Spleen (tissue), 11 donors: ENCODE results near the gene TMEM222. TPM values are rescaled to one million over a fixed set of nuclear protein-coding genes. Genes with fewer than 3 reads are reported as not detected.

Source experiments
- DNase-seq: peaks from one replicate; pipeline ENCODE4 v3.0.0-alpha.2; 2020
- H3K27ac ChIP-seq, 8 donors: fragments of 200-600 bp; sonication (generic) in 7 of 8; 1 replicate in 4 of 8; 2 replicates in 4 of 8; pipeline versions ENCODE4 v1.5.0 to v1.8.0; 2016 to 2021; ENCODE audit warnings: inconsistent platforms in 4 of 8, mild to moderate bottlenecking in 4 of 8, moderate library complexity in 1 of 8
- H3K27me3 ChIP-seq, 7 donors: fragments of 200-600 bp; sonication (generic) in 6 of 7; replicated peaks in 1 of 7; 1 replicate in 4 of 7; 2 replicates in 3 of 7; pipeline versions ENCODE4 v1.5.0 to v1.8.0; 2016 to 2021; ENCODE audit warnings: inconsistent platforms in 3 of 7, mild to moderate bottlenecking in 1 of 7
- H3K36me3 ChIP-seq, 6 donors: fragments of 200-600 bp; sonication (generic) in 5 of 6; 1 replicate in 4 of 6; 2 replicates in 2 of 6; pipeline versions ENCODE4 v1.5.0 to v1.8.0; 2016 to 2021; ENCODE audit warnings: inconsistent platforms in 2 of 6
- H3K4me1 ChIP-seq, 6 donors: fragments of 200-600 bp; sonication (generic) in 5 of 6; 1 replicate in 3 of 6; 2 replicates in 3 of 6; pipeline versions ENCODE4 v1.5.0 to v1.8.0; 2016 to 2021; ENCODE audit warnings: inconsistent platforms in 3 of 6
- H3K4me3 ChIP-seq, 8 donors: fragments of 200-600 bp; sonication (generic) in 7 of 8; 1 replicate in 4 of 8; 2 replicates in 4 of 8; pipeline versions ENCODE4 v1.5.0 to v1.8.0; 2016 to 2021; ENCODE audit warnings: inconsistent platforms in 4 of 8, mild to moderate bottlenecking in 4 of 8, moderate library complexity in 2 of 8
- H3K9me3 ChIP-seq, 8 donors: fragments of 200-600 bp; sonication (generic) in 7 of 8; 1 replicate in 4 of 8; 2 replicates in 4 of 8; pipeline versions ENCODE4 v1.5.0 to v1.8.0; 2016 to 2021; ENCODE audit warnings: inconsistent platforms in 4 of 8
- CTCF ChIP-seq, 11 experiments: fragments of 200-600 bp in 7 of 11; fragments of 450-650 bp in 4 of 11; sonication (generic) in 4 of 11; IDR thresholded peaks in 8 of 11; conservative IDR thresholded peaks in 3 of 11; 1 replicate in 7 of 11; 2 replicates in 4 of 11; pipeline versions ENCODE4 v1.4.0 to v1.8.0; 2016 to 2021; ENCODE audit warnings: antibody characterized with exemption in 11 of 11, inconsistent platforms in 4 of 11, mild to moderate bottlenecking in 1 of 11
- POLR2A ChIP-seq, 3 donors: fragments of 450-650 bp; IDR thresholded peaks; one replicate each; pipeline ENCODE4 v1.5.1; 2017; ENCODE audit warnings: antibody characterized with exemption in 3 of 3, mild to moderate bottlenecking in 1 of 3
- POLR2AphosphoS5 ChIP-seq, 3 donors: sonication (generic); formaldehyde crosslinking; IDR thresholded peaks; one replicate each; pipeline ENCODE4 v1.5.1; 2017; ENCODE audit warnings: antibody characterized with exemption in 3 of 3
- WGBS, 5 donors: extraction: QIAGEN DNeasy Blood & Tissue Kit in 3 of 5; methylation state at CpG; one replicate each; pipeline versions ENCODE4 v1.1.5 to v1.1.7; 2013 to 2018; 5-methylcytosine and 5-hydroxymethylcytosine counted together
- intact Hi-C: fragments of 100-400 bp; cut with DNase I; formaldehyde crosslinking; loops from one replicate; pipeline ENCODE4 v1.15.0; 2023; ENCODE audit warnings: low total_unique reads
- polyA plus RNA-seq, 3 donors: library from polyadenylated mRNA; stranded (reverse); fragments of 200-250 nt; gene quantifications; one replicate each; pipeline ENCODE4 v1.2.1, GENCODE V29; 2013
- total RNA-seq, 7 donors: library from RNA; depleted of rRNA in 3 of 7; stranded (reverse); fragments of >200 nt in 3 of 7; fragmentation: NEBNext Ultra II Directional in 4 of 7; extraction: Animal tissue kit (Norgen Biotek cat#: 25700) in 4 of 7; gene quantifications; one replicate each; pipeline versions ENCODE4 v1.1.0 to v1.2.1, GENCODE V29; 2016 to 2021
- donor health status: healthy with polysubstance abuse.
- donor health status: DM: no; HTN: no; CAD: no; lungs with moderate emphysema.
- donor health status: DM: no; HTN: no; CAD: no.
- donor health status: Bipolar disorder and iron deficiency.
- donor health status: healthy.
- donor health status: DM: no; HTN: no; CAD: no.
- donor health status: DM: yes; HTN: yes; CAD: no.

Gene TMEM222
- total and polyA plus RNA-seq, 10 donors, result 25.4 to 38.9 (median 31.8) TPM

- no peaks in the 10 kb centered on the region for H3K27me3 ChIP-seq
- H3K4me3 ChIP-seq, result no peak overlapping the region
- WGBS, 5 donors, result 69 to 81% (median 77%) methylated on average over 6 to 8 of the region's 8 CpGs
- intact Hi-C loops, result loop anchor here (2.0 kb wide), 1 partner anchor 92 kb away; the partner anchor contains the start of gene GPR3
- no peaks in the 10 kb centered on the region for H3K9me3 ChIP-seq
- peaks cover 7 to 39% (median 19%) of the 10 kb centered on the region in 6 donors for H3K4me1 ChIP-seq
- H3K27ac ChIP-seq, result peak overlapping the region in 5 of 8 donors; percentile 65 to 75 (median 73)
- peaks cover 0 to 99% (median 82%) of the 10 kb centered on the region in 6 donors for H3K36me3 ChIP-seq
- TF ChIP-seq POLR2AphosphoS5 (IDR thresholded peaks at IDR 0.05) (no peak), CTCF (IDR thresholded peaks at IDR 0.05 in 8 of 11, conservative IDR thresholded peaks at IDR 0.05 in 3 of 11) (peak in 3 of 11 experiments; percentile 3 to 61 (median 4))
- no peak for DNase-seq
Measured at GRCh38 chr1:27301052-27301422, 20.9 kb upstream of the TMEM222 start.

- Histone ChIP-seq H3K9me3 (no peaks in the 10 kb centered on the region), H3K4me1 (peaks cover 7 to 39% (median 19%) of the 10 kb centered on the region in 6 donors), H3K36me3 (peaks cover 0 to 100% (median 81%) of the 10 kb centered on the region in 6 donors), H3K27ac (no peak overlapping the region), H3K4me3 (no peak overlapping the region), H3K27me3 (no peaks in the 10 kb centered on the region)
- no peak for TF ChIP-seq CTCF (IDR thresholded peaks at IDR 0.05 in 8 of 11, conservative IDR thresholded peaks at IDR 0.05 in 3 of 11)
- TF ChIP-seq POLR2A (IDR thresholded peaks at IDR 0.05), result no peak
- no peak for TF ChIP-seq POLR2AphosphoS5 (IDR thresholded peaks at IDR 0.05)
- WGBS, 5 donors, result 88 to 93% (median 91%) methylated on average over 10 of the region's 10 CpGs
- intact Hi-C loops, result loop anchor here (2.0 kb wide), 1 partner anchor 91 kb away; the partner anchor contains the start of gene GPR3
- DNase-seq, result no peak
Measured at GRCh38 chr1:27301582-27302199, 20.3 kb upstream of the TMEM222 start.

GRCh38 chr1:27302612-27303011 lies 19.4 kb upstream of the TMEM222 start:
- Histone ChIP-seq H3K27ac (no peak overlapping the region), H3K9me3 (no peaks in the 10 kb centered on the region), H3K27me3 (no peaks in the 10 kb centered on the region), H3K4me3 (no peak overlapping the region), H3K4me1 (peaks cover 7 to 39% (median 19%) of the 10 kb centered on the region in 6 donors), H3K36me3 (peaks cover 0 to 100% (median 78%) of the 10 kb centered on the region in 6 donors)
- no peak for TF ChIP-seq POLR2AphosphoS5 (IDR thresholded peaks at IDR 0.05)
- no peak for TF ChIP-seq CTCF (IDR thresholded peaks at IDR 0.05 in 8 of 11, conservative IDR thresholded peaks at IDR 0.05 in 3 of 11)
- TF ChIP-seq POLR2A (IDR thresholded peaks at IDR 0.05), result no peak
- WGBS, 5 donors, result 90 to 98% (median 94%) methylated on average over 2 of the region's 2 CpGs
- intact Hi-C loops, result no loop called here
- DNase-seq, result no peak

- intact Hi-C loops, result no loop called here
- Histone ChIP-seq H3K36me3 (peaks cover 0 to 100% (median 69%) of the 10 kb centered on the region in 6 donors), H3K4me3 (no peak overlapping the region), H3K27me3 (no peaks in the 10 kb centered on the region), H3K9me3 (no peaks in the 10 kb centered on the region), H3K4me1 (peaks cover 7 to 33% (median 19%) of the 10 kb centered on the region in 6 donors), H3K27ac (no peak overlapping the region)
- 88 to 96% (median 94%) methylated on average over 15 of the region's 15 CpGs for WGBS, 5 donors
- TF ChIP-seq CTCF (IDR thresholded peaks at IDR 0.05 in 8 of 11, conservative IDR thresholded peaks at IDR 0.05 in 3 of 11), result no peak
- TF ChIP-seq POLR2A (IDR thresholded peaks at IDR 0.05), result no peak
- TF ChIP-seq POLR2AphosphoS5 (IDR thresholded peaks at IDR 0.05), result no peak
- no peak for DNase-seq
Measured at GRCh38 chr1:27303509-27303908, 18.5 kb upstream of the TMEM222 start.
